Keratinocyte (primary cell): ENCODE measurements around the gene PPARGC1A.

Experiments used
- CTCF ChIP-seq, 3 experiments: IDR thresholded peaks in 1 of 3; conservative IDR thresholded peaks in 1 of 3; optimal IDR thresholded peaks in 1 of 3; 2 replicates in 2 of 3; 3 replicates in 1 of 3; pipeline versions ENCODE3 to v1.5.1; 2011; ENCODE audit warnings: low read length in 3 of 3, mild to moderate bottlenecking in 3 of 3, moderate library complexity in 2 of 3, control low read depth in 1 of 3, inconsistent platforms in 1 of 3; ENCODE audit not compliant: insufficient read depth in 2 of 3; ENCODE audit errors: extremely low read depth in 1 of 3
- EZH2 ChIP-seq: IDR thresholded peaks from one replicate; pipeline ENCODE4 v1.6.1; 2012; ENCODE audit warnings: inconsistent platforms, mild to moderate bottlenecking, low read length, moderate library complexity

DNA sequence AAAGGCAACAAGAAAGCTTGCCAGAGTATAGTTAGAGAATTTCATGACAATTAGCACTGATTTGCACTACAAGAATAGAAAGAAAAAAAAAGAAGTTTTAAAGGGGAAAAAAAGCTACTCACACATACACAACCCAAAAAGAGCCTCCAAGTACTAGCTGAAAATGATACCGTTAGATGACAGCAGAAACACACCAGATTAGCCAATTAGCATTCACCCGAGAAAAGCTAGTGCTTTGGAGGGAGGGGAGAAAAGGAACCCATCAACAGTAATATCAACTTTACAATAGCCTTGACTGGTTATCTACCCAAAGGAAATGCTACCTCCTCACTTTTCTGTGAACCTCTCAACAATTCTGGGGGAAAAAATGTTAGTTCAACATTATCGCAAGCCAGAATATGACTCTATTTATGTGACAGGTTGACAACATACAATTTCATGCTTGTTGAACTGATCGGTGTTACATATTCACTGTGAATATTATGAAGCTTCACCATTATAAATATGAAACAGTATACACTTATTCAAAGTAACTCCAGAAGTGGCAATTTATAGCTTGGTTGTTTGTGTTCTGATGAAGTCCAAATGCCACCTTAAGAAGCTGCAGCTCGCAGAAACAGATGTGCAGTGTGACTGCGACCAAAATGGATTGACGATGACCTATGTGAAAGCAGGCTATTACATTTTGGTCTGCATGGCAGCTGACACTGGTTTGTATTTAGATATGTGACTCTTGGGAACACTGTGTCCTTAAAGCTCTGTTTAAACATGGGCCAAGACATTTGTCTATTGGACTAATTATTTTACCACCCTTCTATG is 15.9 kb downstream of the PPARGC1A start:
- TF ChIP-seq CTCF (optimal IDR thresholded peaks at IDR 0.05 in 1 of 3, IDR thresholded peaks at IDR 0.05 in 1 of 3, conservative IDR thresholded peaks at IDR 0.05 in 1 of 3; ENCODE audit: extremely low read depth in 1 of 3, insufficient read depth in 2 of 3, low read length in 3 of 3) (no peak), EZH2 (no peak)
